Measurements from ENCODE around the gene HPSE2. TPM values are rescaled to one million over a fixed set of nuclear protein-coding genes. Genes with fewer than 3 reads are reported as not detected.

HPSE2 gene
- total RNA-seq, 1 donor from 2014 or later: under 0.01 TPM

DNA sequence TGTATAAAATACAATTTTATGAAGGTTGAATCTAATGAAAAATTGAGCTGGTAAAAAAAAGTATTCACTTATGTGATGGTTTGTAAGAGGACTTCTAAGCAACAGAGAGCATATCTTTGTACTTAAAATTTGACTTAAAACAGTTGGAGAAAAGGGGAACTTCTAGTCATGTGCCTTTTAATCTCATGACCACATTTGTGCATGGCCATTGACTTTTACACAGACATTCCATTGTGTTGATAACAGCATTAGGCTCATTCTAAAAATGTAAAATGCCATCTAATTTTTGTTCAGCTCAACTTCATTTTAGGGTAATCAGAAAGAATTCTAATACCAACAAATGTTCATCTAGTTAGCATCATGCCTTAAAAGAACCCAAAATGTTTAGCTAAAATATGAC lies 119.9 kb downstream of the HPSE2 start:
- Histone ChIP-seq H3K36me3 (ENCODE audit: control insufficient read depth in 3 of 3, insufficient read depth in 3 of 3, low read length in 3 of 3) (no peaks in the 10 kb centered on the region), H3K9me3 (ENCODE audit: control insufficient read depth in 3 of 3, low read length in 3 of 3) (peaks cover 0 to under 1% (median 0%) of the 10 kb centered on the region in 3 donors), H3K4me3 (ENCODE audit: low read length in 3 of 3) (no peak overlapping the region), H3K4me1 (ENCODE audit: control insufficient read depth in 3 of 3, insufficient read depth in 3 of 3, low read length in 3 of 3) (no peaks in the 10 kb centered on the region), H3K27ac (ENCODE audit: low read depth, low read length) (no peak overlapping the region), H3K9ac (ENCODE audit: low read depth in 1 of 3, low read length in 3 of 3) (no peak overlapping the region), H3K27me3 (ENCODE audit: control insufficient read depth in 3 of 3, insufficient read depth in 3 of 3, low read length in 3 of 3) (no peaks in the 10 kb centered on the region)

DNA sequence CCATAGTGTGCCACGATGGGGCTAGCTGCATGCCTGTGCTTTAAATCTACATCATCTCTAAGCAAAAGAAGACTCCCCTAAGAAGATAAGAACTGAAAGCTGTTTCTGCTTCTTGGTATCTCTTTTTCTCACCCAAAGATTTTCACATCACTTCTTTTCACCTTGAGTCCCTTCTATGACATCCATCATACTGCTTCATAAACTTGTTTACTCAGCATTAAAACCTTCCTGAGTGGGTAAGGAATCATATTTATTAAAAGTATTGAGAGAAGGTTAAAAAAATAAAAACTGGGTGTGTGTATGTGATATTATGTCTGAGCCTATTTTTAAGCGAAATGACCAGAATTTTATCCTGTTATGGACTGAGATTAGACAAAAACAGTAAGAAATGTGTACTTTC lies 150.3 kb downstream of the HPSE2 start:
- Histone ChIP-seq H3K36me3 (ENCODE audit: control insufficient read depth in 3 of 3, insufficient read depth in 3 of 3, low read length in 3 of 3) (no peaks in the 10 kb centered on the region), H3K27me3 (ENCODE audit: control insufficient read depth in 3 of 3, insufficient read depth in 3 of 3, low read length in 3 of 3) (no peaks in the 10 kb centered on the region), H3K9me3 (ENCODE audit: control insufficient read depth in 3 of 3, low read length in 3 of 3) (no peaks in the 10 kb centered on the region), H3K4me3 (ENCODE audit: low read length in 3 of 3) (no peak overlapping the region), H3K27ac (ENCODE audit: low read depth, low read length) (no peak overlapping the region), H3K4me1 (ENCODE audit: control insufficient read depth in 3 of 3, insufficient read depth in 3 of 3, low read length in 3 of 3) (no peaks in the 10 kb centered on the region), H3K9ac (ENCODE audit: low read depth in 1 of 3, low read length in 3 of 3) (no peak overlapping the region)

DNA sequence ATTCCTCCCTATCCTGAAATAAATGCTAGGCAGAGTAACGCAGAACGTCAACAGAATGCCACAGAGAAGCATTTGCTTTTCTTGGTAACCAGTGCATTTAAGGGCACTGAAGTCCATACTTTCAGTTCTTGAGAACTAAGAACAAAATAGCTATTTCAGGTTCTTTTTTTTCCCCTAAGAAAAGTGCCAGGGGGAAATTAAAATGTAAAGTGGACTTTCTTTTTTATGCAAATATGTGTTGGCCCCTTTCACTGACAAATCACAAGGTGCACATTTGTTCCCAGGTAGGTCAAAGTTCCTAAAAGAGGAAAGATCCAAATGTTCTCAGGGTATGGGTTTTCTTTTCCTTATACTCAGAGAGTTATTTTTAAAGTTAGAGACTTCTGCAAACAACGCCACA lies 151.5 kb downstream of the HPSE2 start:
- no peaks in the 10 kb centered on the region for H3K27me3 ChIP-seq (ENCODE audit: control insufficient read depth in 3 of 3, insufficient read depth in 3 of 3, low read length in 3 of 3)
- H3K4me1 ChIP-seq (ENCODE audit: control insufficient read depth in 3 of 3, insufficient read depth in 3 of 3, low read length in 3 of 3): no peaks in the 10 kb centered on the region
- no peak overlapping the region for H3K9ac ChIP-seq (ENCODE audit: low read depth in 1 of 3, low read length in 3 of 3)
- H3K9me3 ChIP-seq (ENCODE audit: control insufficient read depth in 3 of 3, low read length in 3 of 3): no peaks in the 10 kb centered on the region
- H3K36me3 ChIP-seq (ENCODE audit: control insufficient read depth in 3 of 3, insufficient read depth in 3 of 3, low read length in 3 of 3): no peaks in the 10 kb centered on the region
- no peak overlapping the region for H3K27ac ChIP-seq (ENCODE audit: low read depth, low read length)
- H3K4me3 ChIP-seq (ENCODE audit: low read length in 3 of 3): no peak overlapping the region

DNA sequence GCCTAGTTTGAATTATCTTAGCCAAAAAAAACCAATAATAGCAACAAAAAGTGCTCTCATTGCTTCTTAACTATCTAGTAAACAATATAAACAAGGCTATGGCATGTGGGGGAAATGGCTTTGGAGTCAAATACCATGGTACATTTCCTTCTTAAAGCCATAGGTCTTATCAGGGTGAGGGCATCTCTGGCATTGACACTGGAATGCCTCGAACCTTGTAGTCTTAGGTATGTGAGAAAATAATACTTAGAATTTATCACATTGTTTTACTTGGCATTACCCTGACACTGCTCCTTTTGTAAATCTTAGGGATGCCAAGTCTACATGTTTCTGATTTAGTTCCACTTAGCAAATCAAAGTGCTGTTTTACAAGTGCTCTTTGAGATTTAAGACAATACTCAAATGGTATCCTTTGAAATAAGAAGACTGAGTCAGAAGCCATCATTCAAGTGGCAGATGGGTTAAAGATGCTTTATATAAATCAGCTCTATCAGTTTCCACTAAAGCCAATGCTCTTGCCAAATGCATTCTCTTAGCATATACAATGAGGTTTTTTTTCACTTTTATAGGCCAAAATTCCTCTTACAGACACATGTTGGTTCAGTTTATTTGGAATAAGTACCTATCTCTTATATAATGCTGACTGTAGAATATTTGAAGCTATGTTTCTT lies 155.2 kb downstream of the HPSE2 start:
- no peaks in the 10 kb centered on the region for H3K9me3 ChIP-seq (ENCODE audit: control insufficient read depth in 3 of 3, low read length in 3 of 3)
- no peak overlapping the region for H3K9ac ChIP-seq (ENCODE audit: low read depth in 1 of 3, low read length in 3 of 3)
- no peaks in the 10 kb centered on the region for H3K36me3 ChIP-seq (ENCODE audit: control insufficient read depth in 3 of 3, insufficient read depth in 3 of 3, low read length in 3 of 3)

DNA sequence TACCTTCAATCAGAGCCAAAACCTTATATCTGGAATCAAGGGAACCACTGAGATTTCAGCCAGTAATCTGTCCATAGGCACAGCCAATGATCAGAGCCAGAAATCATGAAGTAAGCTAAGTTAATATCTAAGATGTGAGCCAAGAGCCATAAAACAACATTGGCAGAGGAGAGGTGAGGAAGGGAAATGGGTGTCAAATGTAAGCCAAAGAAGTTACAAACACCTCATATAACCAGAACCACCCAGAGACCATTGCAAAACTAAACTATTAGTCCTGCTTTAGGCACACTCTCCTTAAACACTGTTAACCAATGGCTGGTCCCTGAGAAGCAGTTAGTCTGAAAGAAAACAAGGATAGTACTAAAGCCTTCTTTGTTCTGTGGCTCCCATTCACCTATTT lies 173.1 kb downstream of the HPSE2 start:
- H3K9me3 ChIP-seq (ENCODE audit: control insufficient read depth in 3 of 3, low read length in 3 of 3): no peaks in the 10 kb centered on the region
- no peak overlapping the region for H3K9ac ChIP-seq (ENCODE audit: low read depth in 1 of 3, low read length in 3 of 3)
- no peaks in the 10 kb centered on the region for H3K4me1 ChIP-seq (ENCODE audit: control insufficient read depth in 3 of 3, insufficient read depth in 3 of 3, low read length in 3 of 3)
- H3K27me3 ChIP-seq (ENCODE audit: control insufficient read depth in 3 of 3, insufficient read depth in 3 of 3, low read length in 3 of 3): no peaks in the 10 kb centered on the region
- no peak overlapping the region for H3K27ac ChIP-seq (ENCODE audit: low read depth, low read length)
- H3K36me3 ChIP-seq (ENCODE audit: control insufficient read depth in 3 of 3, insufficient read depth in 3 of 3, low read length in 3 of 3): no peaks in the 10 kb centered on the region
- no peak overlapping the region for H3K4me3 ChIP-seq (ENCODE audit: low read length in 3 of 3)

More for the DNA sequence above, 155.2 kb downstream of the HPSE2 start:
- Histone ChIP-seq H3K27me3 (ENCODE audit: control insufficient read depth in 3 of 3, insufficient read depth in 3 of 3, low read length in 3 of 3) (no peaks in the 10 kb centered on the region), H3K4me3 (ENCODE audit: low read length in 3 of 3) (no peak overlapping the region), H3K4me1 (ENCODE audit: control insufficient read depth in 3 of 3, insufficient read depth in 3 of 3, low read length in 3 of 3) (no peaks in the 10 kb centered on the region), H3K27ac (ENCODE audit: low read depth, low read length) (no peak overlapping the region)

DNA sequence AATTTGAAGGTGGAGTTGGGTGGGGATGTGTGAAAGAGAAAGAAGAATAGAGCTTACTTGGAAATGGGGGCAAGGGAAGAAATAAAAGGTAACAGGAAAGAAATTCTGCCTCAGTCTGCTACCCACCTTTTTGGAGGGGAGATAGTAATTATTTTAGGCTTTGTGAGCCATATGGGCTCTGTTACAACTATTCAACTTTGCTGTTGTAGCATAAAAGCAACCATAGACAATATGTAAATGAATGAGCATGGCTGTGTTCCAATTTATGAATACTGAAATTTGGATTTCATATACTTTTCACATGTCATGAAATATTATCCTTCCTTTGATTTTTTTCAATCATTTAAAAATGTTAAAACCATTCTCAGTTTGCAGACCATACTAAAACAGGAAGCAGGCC lies 176.9 kb downstream of the HPSE2 start:
- H3K9me3 ChIP-seq (ENCODE audit: control insufficient read depth in 3 of 3, low read length in 3 of 3): no peaks in the 10 kb centered on the region
- H3K27me3 ChIP-seq (ENCODE audit: control insufficient read depth in 3 of 3, insufficient read depth in 3 of 3, low read length in 3 of 3): no peaks in the 10 kb centered on the region
- no peak overlapping the region for H3K27ac ChIP-seq (ENCODE audit: low read depth, low read length)
- H3K4me3 ChIP-seq (ENCODE audit: low read length in 3 of 3): no peak overlapping the region
- no peaks in the 10 kb centered on the region for H3K36me3 ChIP-seq (ENCODE audit: control insufficient read depth in 3 of 3, insufficient read depth in 3 of 3, low read length in 3 of 3)
- no peaks in the 10 kb centered on the region for H3K4me1 ChIP-seq (ENCODE audit: control insufficient read depth in 3 of 3, insufficient read depth in 3 of 3, low read length in 3 of 3)
- no peak overlapping the region for H3K9ac ChIP-seq (ENCODE audit: low read depth in 1 of 3, low read length in 3 of 3)

DNA sequence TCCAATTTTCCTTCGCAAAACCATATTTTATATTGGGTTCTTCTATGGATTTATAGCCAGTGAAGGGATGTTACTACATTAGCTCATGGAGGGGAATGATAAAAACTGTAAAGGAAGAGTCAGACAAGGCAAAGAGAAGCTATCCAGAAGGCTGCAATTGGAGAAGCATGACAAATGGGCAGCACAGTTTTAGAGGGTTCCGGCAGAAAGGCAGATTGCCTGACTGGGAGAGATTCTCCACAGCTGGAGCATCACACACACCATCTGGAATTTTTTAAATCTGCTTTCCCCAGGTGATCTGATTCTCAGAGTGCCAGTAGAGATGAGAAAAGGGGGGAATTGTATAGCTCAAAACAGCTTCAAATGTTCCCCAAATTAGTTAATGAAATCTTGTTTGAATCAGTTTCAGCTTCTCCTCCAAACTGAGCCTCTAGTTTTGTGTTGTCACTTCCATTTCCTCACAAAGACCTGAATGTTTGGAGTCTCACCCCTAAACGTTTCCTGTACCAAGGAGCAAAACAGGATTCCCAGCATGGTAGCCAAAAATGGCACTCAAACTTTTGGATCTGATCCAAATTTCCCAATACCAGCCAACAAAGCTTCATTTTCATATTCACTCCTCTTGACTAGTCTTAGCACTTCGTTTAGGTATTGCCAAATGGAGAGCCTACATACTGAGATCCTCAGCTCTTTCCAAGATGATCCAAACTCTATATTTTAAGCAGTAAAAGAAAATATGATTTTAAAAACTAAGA lies 177.5 kb downstream of the HPSE2 start:
- no peaks in the 10 kb centered on the region for H3K4me1 ChIP-seq (ENCODE audit: control insufficient read depth in 3 of 3, insufficient read depth in 3 of 3, low read length in 3 of 3)
- no peaks in the 10 kb centered on the region for H3K9me3 ChIP-seq (ENCODE audit: control insufficient read depth in 3 of 3, low read length in 3 of 3)
- no peak overlapping the region for H3K27ac ChIP-seq (ENCODE audit: low read depth, low read length)
- H3K27me3 ChIP-seq (ENCODE audit: control insufficient read depth in 3 of 3, insufficient read depth in 3 of 3, low read length in 3 of 3): no peaks in the 10 kb centered on the region
- no peak overlapping the region for H3K9ac ChIP-seq (ENCODE audit: low read depth in 1 of 3, low read length in 3 of 3)
- H3K36me3 ChIP-seq (ENCODE audit: control insufficient read depth in 3 of 3, insufficient read depth in 3 of 3, low read length in 3 of 3): no peaks in the 10 kb centered on the region
- no peak overlapping the region for H3K4me3 ChIP-seq (ENCODE audit: low read length in 3 of 3)

DNA sequence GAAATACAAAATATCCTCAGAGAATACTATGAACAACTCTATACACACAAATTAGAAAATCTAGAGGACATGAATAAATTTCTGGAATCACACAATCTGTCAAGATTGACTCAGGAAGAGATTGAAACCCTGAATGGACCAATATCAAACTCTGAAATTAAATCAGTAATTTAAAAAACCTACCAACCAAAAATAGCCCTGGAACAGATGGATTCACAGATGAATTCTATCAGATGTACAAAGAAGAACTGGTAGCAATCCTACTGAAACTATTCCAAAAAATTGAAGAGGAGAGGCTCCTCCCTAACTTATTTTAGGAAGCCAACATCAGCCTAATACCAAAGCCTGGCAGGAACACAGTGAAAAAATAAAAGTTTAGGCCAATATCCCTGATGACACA lies 190.0 kb downstream of the HPSE2 start:
- Histone ChIP-seq H3K9me3 (ENCODE audit: control insufficient read depth in 3 of 3, low read length in 3 of 3) (peaks cover 0 to 7% (median 2%) of the 10 kb centered on the region in 3 donors), H3K9ac (ENCODE audit: low read depth in 1 of 3, low read length in 3 of 3) (no peak overlapping the region), H3K36me3 (ENCODE audit: control insufficient read depth in 3 of 3, insufficient read depth in 3 of 3, low read length in 3 of 3) (no peaks in the 10 kb centered on the region), H3K27ac (ENCODE audit: low read depth, low read length) (no peak overlapping the region), H3K4me1 (ENCODE audit: control insufficient read depth in 3 of 3, insufficient read depth in 3 of 3, low read length in 3 of 3) (no peaks in the 10 kb centered on the region), H3K27me3 (ENCODE audit: control insufficient read depth in 3 of 3, insufficient read depth in 3 of 3, low read length in 3 of 3) (no peaks in the 10 kb centered on the region), H3K4me3 (ENCODE audit: low read length in 3 of 3) (no peak overlapping the region)

DNA sequence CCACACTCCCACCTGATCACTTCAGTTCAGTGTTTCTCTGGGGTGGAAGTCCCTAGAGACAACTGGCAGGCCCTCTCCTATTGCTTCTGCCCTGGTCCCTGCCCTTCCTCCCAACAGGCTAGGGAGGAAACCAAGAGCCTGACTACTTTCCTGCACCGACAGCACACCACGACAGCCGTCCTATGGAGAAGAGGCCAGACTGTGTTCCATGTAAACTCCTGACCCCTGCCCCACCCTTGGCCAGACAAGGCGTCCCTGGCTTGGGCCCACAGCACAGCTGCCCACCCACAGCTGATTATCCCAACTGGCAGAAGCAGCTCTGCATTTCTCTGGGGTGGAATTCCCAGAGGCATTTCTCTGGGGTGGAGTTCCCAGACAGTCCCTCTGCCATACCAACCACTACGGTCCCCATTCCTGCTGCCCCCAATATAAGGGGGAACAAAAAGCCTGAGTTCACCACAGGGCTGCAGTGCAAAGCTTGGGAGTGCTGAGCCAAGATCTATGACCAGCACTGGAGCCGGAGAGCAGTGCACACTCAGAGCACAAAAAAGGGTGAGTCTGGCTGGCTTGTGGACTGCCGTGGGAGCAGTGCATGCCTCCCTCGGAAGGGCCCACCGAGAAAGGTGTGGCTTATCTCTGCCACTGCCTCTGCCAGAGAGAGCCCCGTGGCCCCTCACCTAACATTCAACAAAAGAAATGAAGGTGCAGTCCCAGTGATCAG lies 193.4 kb downstream of the HPSE2 start:
- Histone ChIP-seq H3K9me3 (ENCODE audit: control insufficient read depth in 3 of 3, low read length in 3 of 3) (peaks cover 0 to 7% (median 2%) of the 10 kb centered on the region in 3 donors), H3K4me1 (ENCODE audit: control insufficient read depth in 3 of 3, insufficient read depth in 3 of 3, low read length in 3 of 3) (no peaks in the 10 kb centered on the region), H3K27ac (ENCODE audit: low read depth, low read length) (no peak overlapping the region)

DNA sequence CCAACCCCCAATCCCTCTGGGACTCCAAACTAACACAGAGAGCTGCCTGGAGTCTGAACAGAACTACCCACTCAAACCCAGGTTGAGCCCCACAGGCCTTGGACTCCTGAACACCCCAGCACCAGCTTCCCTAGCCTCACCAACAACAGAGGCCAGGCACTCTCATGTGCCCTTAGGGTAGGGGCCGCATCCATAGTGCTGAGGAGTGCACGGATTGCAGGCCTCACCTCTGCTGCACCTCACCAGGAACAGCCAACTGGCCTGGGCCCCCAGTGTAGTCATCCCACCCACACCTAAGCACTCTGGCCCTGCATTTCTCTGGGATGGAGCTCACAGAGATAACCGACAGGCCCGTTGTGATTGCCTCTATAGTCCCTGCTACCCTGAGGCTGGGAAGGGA lies 194.2 kb downstream of the HPSE2 start:
- Histone ChIP-seq H3K36me3 (ENCODE audit: control insufficient read depth in 3 of 3, insufficient read depth in 3 of 3, low read length in 3 of 3) (no peaks in the 10 kb centered on the region), H3K27ac (ENCODE audit: low read depth, low read length) (no peak overlapping the region), H3K9me3 (ENCODE audit: control insufficient read depth in 3 of 3, low read length in 3 of 3) (peaks cover 0 to 7% (median 2%) of the 10 kb centered on the region in 3 donors), H3K4me1 (ENCODE audit: control insufficient read depth in 3 of 3, insufficient read depth in 3 of 3, low read length in 3 of 3) (no peaks in the 10 kb centered on the region), H3K4me3 (ENCODE audit: low read length in 3 of 3) (no peak overlapping the region), H3K9ac (ENCODE audit: low read depth in 1 of 3, low read length in 3 of 3) (no peak overlapping the region), H3K27me3 (ENCODE audit: control insufficient read depth in 3 of 3, insufficient read depth in 3 of 3, low read length in 3 of 3) (no peaks in the 10 kb centered on the region)

More for the DNA sequence above, 193.4 kb downstream of the HPSE2 start:
- H3K36me3 ChIP-seq (ENCODE audit: control insufficient read depth in 3 of 3, insufficient read depth in 3 of 3, low read length in 3 of 3): no peaks in the 10 kb centered on the region
- no peak overlapping the region for H3K4me3 ChIP-seq (ENCODE audit: low read length in 3 of 3)
- no peaks in the 10 kb centered on the region for H3K27me3 ChIP-seq (ENCODE audit: control insufficient read depth in 3 of 3, insufficient read depth in 3 of 3, low read length in 3 of 3)
- no peak overlapping the region for H3K9ac ChIP-seq (ENCODE audit: low read depth in 1 of 3, low read length in 3 of 3)
